Measurements from ENCODE around the gene POLR3G. TPM values are rescaled to one million over a fixed set of nuclear protein-coding genes. Genes with fewer than 3 reads are reported as not detected.

POLR3G gene
- total RNA-seq, 1 donor from 2014 or later: 5.9 TPM

DNA sequence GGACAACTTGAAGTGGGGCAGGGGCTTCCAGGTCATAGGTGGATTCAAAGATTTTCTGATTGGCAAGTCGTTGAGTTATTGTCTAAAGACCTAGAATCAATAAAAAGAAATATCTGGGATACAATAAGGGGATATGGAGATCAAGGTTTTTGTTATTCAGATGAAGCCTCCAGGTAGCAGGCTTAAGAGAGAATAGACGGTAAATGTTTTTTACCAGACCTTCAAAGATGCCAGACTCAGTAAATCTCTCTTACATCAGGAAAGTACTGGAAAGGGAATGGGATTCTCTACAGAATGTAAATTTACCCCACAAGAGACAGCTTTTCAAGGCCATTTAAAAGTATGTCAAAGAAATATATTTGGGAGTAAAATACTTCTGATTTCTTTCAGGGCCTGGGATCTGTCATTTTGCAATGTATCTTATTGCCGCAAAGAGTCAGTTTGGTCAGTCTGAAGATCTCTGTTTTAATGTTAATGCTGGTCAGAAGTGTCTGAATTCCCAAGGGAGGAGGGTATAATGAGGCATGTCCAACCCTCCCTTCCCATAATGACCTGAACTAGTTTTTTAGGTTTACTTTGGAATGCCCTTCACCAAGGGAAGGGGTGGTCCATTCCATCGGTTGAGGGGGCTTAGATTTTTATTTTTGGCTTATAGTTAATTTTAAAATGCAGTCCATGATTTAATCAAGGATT is 68.3 kb downstream of the POLR3G start:
- no peak for DNase-seq (ENCODE audit: low spot score)
- Mint-ChIP-seq H3K27ac (ENCODE audit: unreplicated experiment) (no peak overlapping the region), H3K9me3 (ENCODE audit: unreplicated experiment) (no peaks in the 10 kb centered on the region), H3K4me1 (ENCODE audit: unreplicated experiment) (no peaks in the 10 kb centered on the region), H3K36me3 (ENCODE audit: low read depth, unreplicated experiment) (no peaks in the 10 kb centered on the region), H3K4me3 (ENCODE audit: unreplicated experiment) (no peak overlapping the region), H3K27me3 (ENCODE audit: unreplicated experiment) (no peaks in the 10 kb centered on the region)
- TF ChIP-seq, protein P1, sequence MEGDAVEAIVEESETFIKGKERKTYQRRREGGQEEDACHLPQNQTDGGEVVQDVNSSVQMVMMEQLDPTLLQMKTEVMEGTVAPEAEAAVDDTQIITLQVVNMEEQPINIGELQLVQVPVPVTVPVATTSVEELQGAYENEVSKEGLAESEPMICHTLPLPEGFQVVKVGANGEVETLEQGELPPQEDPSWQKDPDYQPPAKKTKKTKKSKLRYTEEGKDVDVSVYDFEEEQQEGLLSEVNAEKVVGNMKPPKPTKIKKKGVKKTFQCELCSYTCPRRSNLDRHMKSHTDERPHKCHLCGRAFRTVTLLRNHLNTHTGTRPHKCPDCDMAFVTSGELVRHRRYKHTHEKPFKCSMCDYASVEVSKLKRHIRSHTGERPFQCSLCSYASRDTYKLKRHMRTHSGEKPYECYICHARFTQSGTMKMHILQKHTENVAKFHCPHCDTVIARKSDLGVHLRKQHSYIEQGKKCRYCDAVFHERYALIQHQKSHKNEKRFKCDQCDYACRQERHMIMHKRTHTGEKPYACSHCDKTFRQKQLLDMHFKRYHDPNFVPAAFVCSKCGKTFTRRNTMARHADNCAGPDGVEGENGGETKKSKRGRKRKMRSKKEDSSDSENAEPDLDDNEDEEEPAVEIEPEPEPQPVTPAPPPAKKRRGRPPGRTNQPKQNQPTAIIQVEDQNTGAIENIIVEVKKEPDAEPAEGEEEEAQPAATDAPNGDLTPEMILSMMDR (IDR thresholded peaks at IDR 0.05; ENCODE audit: unreplicated experiment): no peak

DNA sequence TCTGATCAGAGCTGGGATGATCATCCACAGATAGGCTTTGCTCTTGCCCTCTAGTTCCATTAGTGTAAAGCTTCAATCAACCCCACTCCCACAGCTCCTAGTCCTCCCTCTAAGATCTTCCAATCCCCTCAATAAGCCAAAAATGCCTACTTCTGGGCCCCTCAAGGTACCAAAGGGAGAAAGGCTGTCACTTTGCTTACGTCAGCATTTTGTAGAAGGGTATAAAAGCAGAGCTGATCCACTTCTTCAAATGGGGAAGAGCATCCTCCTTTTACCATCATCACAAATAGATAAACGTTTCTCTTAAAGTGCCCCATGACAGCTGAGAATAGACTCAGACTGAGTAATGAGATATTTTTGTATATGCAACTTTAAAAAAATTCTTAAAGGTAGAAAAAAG is 70.8 kb downstream of the POLR3G start:
- no peaks in the 10 kb centered on the region for H3K36me3 Mint-ChIP-seq (ENCODE audit: low read depth, unreplicated experiment)
- DNase-seq (ENCODE audit: low spot score): no peak
- H3K4me1 Mint-ChIP-seq (ENCODE audit: unreplicated experiment): no peaks in the 10 kb centered on the region
- H3K4me3 Mint-ChIP-seq (ENCODE audit: unreplicated experiment): no peak overlapping the region
- H3K9me3 Mint-ChIP-seq (ENCODE audit: unreplicated experiment): no peaks in the 10 kb centered on the region
- H3K27ac Mint-ChIP-seq (ENCODE audit: unreplicated experiment): no peak overlapping the region
- H3K27me3 Mint-ChIP-seq (ENCODE audit: unreplicated experiment): no peaks in the 10 kb centered on the region
- TF ChIP-seq, protein P1 (IDR thresholded peaks at IDR 0.05; ENCODE audit: unreplicated experiment): no peak

DNA sequence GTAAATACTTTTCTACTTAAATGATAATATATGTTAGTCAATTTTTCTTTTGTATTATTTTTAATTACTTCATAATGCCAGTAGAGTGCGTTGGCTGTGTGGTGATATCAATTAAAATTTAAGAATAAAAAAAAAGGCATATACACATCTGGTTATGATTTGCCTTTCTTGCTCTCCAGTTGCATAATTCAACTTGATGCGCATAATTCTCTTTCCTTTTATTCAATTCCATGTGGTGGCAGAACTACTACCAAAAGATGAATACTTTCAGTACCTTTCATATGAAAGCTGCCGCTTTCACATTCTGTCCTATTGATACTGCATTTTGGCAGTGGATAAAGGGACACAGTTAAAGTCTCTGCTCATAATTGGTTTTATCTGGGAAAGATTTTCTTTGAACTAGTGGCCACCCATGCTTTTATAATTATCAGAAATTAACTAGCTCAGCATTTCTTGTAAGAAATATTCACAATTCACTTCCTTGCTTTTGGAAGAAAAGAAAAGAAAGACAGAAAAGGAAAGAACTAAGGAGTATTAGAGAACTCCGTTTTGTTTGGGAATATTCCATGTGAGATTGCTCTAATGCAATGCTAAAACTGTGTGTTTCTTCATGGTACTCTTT is 71.7 kb downstream of the POLR3G start:
- Mint-ChIP-seq H3K27ac (ENCODE audit: unreplicated experiment) (no peak overlapping the region), H3K4me1 (ENCODE audit: unreplicated experiment) (no peaks in the 10 kb centered on the region), H3K9me3 (ENCODE audit: unreplicated experiment) (no peaks in the 10 kb centered on the region), H3K27me3 (ENCODE audit: unreplicated experiment) (no peaks in the 10 kb centered on the region), H3K4me3 (ENCODE audit: unreplicated experiment) (no peak overlapping the region), H3K36me3 (ENCODE audit: low read depth, unreplicated experiment) (no peaks in the 10 kb centered on the region)
- no peak for DNase-seq (ENCODE audit: low spot score)
- TF ChIP-seq, protein P1 (IDR thresholded peaks at IDR 0.05; ENCODE audit: unreplicated experiment): no peak

DNA sequence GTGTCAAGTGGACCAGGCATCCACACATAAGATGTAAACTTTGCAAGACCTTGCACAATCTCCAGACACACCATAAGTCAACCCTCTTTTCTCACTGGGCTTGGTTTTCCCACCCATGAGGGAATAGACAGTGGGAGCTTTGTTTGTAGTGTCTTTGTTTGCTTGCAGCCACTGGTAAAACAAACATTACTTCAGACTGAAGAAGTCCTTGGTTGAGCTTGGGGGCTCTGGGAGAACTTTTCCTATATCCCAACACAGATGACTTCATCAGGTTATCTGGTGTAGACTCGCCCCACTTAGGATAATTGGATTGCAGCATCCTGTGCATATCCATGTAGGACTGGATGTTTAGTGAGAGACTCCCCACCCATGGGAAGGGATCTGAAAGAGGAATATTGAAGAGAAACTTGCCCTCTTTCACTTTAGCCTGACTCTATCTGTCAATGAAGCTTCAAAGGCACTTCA is 72.4 kb downstream of the POLR3G start:
- TF ChIP-seq, protein P1 (IDR thresholded peaks at IDR 0.05; ENCODE audit: unreplicated experiment): no peak

DNA sequence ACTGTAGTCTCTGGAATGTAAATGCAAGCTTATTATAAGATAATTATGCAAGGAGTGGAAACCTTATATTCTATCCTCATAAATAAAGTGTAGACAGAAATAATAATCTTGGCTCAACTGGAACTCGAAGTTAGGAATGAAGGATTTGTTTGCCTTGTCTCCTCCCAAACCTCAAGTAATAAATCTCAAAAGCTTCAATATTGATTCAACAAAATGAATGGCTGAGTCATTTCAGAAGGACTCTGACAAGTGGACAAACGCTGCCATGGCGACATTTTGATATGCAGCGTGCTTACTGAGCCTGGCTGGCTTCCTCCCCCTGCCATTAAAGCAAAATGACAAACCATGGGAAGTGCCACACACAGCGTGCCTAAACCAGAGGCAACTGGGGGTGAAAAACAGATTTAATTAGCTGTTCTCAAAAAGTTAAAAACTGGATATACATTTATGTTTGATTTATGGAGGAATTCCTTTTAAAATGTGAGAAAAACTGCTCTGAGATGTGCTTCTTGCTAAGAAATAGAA is 73.5 kb downstream of the POLR3G start:
- no peaks in the 10 kb centered on the region for H3K9me3 Mint-ChIP-seq (ENCODE audit: unreplicated experiment)
- TF ChIP-seq, protein P1 (IDR thresholded peaks at IDR 0.05; ENCODE audit: unreplicated experiment): no peak
- no peaks in the 10 kb centered on the region for H3K36me3 Mint-ChIP-seq (ENCODE audit: low read depth, unreplicated experiment)
- no peaks in the 10 kb centered on the region for H3K27me3 Mint-ChIP-seq (ENCODE audit: unreplicated experiment)
- H3K4me1 Mint-ChIP-seq (ENCODE audit: unreplicated experiment): peaks cover 5% of the 10 kb centered on the region
- DNase-seq (ENCODE audit: low spot score): no peak
- no peak overlapping the region for H3K4me3 Mint-ChIP-seq (ENCODE audit: unreplicated experiment)
- H3K27ac Mint-ChIP-seq (ENCODE audit: unreplicated experiment): no peak overlapping the region

More for the DNA sequence above, 72.4 kb downstream of the POLR3G start:
- Mint-ChIP-seq H3K36me3 (ENCODE audit: low read depth, unreplicated experiment) (no peaks in the 10 kb centered on the region), H3K4me1 (ENCODE audit: unreplicated experiment) (peaks cover 4% of the 10 kb centered on the region), H3K27ac (ENCODE audit: unreplicated experiment) (no peak overlapping the region), H3K27me3 (ENCODE audit: unreplicated experiment) (no peaks in the 10 kb centered on the region), H3K9me3 (ENCODE audit: unreplicated experiment) (no peaks in the 10 kb centered on the region), H3K4me3 (ENCODE audit: unreplicated experiment) (no peak overlapping the region)
- no peak for DNase-seq (ENCODE audit: low spot score)

Data from endothelial cell (in vitro differentiated cells).